ENCODE results near the gene ZNF236. TPM values are rescaled to one million over a fixed set of nuclear protein-coding genes. Genes with fewer than 3 reads are reported as not detected.

The ZNF236 gene
- total and polyA plus RNA-seq, 4 donors = 0.83 to 8.2 (median 5.0) TPM

- TF ChIP-seq ATF3 (IDR thresholded peaks at IDR 0.05) = no peak
- no peak for TF ChIP-seq TAF1 (conservative IDR thresholded peaks at IDR 0.05)
- TF ChIP-seq FOXA2 (IDR thresholded peaks at IDR 0.05) = no peak
- TF ChIP-seq FOXA1 (IDR thresholded peaks at IDR 0.05) = no peak
- TF ChIP-seq HNF4G (IDR thresholded peaks at IDR 0.05) = no peak
- no peak for TF ChIP-seq EGR1 (IDR thresholded peaks at IDR 0.05; ENCODE audit: low read depth in 2 of 2)
- TF ChIP-seq HNF4A (conservative IDR thresholded peaks at IDR 0.05) = no peak
- TF ChIP-seq JUND (IDR thresholded peaks at IDR 0.05) = no peak
- no peak for TF ChIP-seq YY1 (IDR thresholded peaks at IDR 0.05)
- no peak for TF ChIP-seq RAD21 (IDR thresholded peaks at IDR 0.05)
- TF ChIP-seq, protein P1, sequence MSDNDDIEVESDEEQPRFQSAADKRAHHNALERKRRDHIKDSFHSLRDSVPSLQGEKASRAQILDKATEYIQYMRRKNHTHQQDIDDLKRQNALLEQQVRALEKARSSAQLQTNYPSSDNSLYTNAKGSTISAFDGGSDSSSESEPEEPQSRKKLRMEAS (IDR thresholded peaks at IDR 0.05) = no peak
- no peak for TF ChIP-seq RXRA (IDR thresholded peaks at IDR 0.05)
- TF ChIP-seq GABPA (IDR thresholded peaks at IDR 0.05 in 1 of 2, conservative IDR thresholded peaks at IDR 0.05 in 1 of 2) = no peak
- TF ChIP-seq NR2F2 (IDR thresholded peaks at IDR 0.05) = no peak
- TF ChIP-seq REST (IDR thresholded peaks at IDR 0.05) = no peak
- no peak for TF ChIP-seq CTCF (IDR thresholded peaks at IDR 0.05; ENCODE audit: low read depth, low read length, missing input control)
- Histone ChIP-seq H3K27ac (ENCODE audit: low read depth in 1 of 2, low read length in 2 of 2) (no peak overlapping the region), H3K4me1 (ENCODE audit: control insufficient read depth in 4 of 4, insufficient read depth in 4 of 4, low read length in 3 of 4) (peaks cover 2 to 11% (median 10%) of the 10 kb centered on the region in 4 donors), H3K9me3 (ENCODE audit: control insufficient read depth in 4 of 4, low read length in 3 of 4) (no peaks in the 10 kb centered on the region), H3K9ac (ENCODE audit: low read depth in 1 of 2, low read length in 2 of 2) (no peak overlapping the region), H3K4me3 (ENCODE audit: low read depth in 1 of 3, low read length in 3 of 3) (no peak overlapping the region), H3K36me3 (ENCODE audit: control insufficient read depth in 4 of 4, insufficient read depth in 3 of 4, low read depth in 1 of 4, low read length in 3 of 4) (no peaks in the 10 kb centered on the region), H3K27me3 (ENCODE audit: control insufficient read depth in 4 of 4, insufficient read depth in 4 of 4, low read length in 3 of 4) (no peaks in the 10 kb centered on the region)
- WGBS = 85% methylated on average over 14 of the region's 14 CpGs
- peak; percentile 30 for DNase-seq (ENCODE audit: low spot score)
Observed at GRCh38 chr18:76977108-76977621, 154.8 kb downstream of the ZNF236 start.

GRCh38 chr18:76977684-76978232 lies 155.4 kb downstream of the ZNF236 start:
- TF ChIP-seq EGR1 (IDR thresholded peaks at IDR 0.05; ENCODE audit: low read depth in 2 of 2) (no peak), REST (IDR thresholded peaks at IDR 0.05) (no peak), FOXA2 (IDR thresholded peaks at IDR 0.05) (no peak), JUND (IDR thresholded peaks at IDR 0.05) (no peak), HNF4G (IDR thresholded peaks at IDR 0.05) (no peak), YY1 (IDR thresholded peaks at IDR 0.05) (no peak)
- TF ChIP-seq, protein P2, sequence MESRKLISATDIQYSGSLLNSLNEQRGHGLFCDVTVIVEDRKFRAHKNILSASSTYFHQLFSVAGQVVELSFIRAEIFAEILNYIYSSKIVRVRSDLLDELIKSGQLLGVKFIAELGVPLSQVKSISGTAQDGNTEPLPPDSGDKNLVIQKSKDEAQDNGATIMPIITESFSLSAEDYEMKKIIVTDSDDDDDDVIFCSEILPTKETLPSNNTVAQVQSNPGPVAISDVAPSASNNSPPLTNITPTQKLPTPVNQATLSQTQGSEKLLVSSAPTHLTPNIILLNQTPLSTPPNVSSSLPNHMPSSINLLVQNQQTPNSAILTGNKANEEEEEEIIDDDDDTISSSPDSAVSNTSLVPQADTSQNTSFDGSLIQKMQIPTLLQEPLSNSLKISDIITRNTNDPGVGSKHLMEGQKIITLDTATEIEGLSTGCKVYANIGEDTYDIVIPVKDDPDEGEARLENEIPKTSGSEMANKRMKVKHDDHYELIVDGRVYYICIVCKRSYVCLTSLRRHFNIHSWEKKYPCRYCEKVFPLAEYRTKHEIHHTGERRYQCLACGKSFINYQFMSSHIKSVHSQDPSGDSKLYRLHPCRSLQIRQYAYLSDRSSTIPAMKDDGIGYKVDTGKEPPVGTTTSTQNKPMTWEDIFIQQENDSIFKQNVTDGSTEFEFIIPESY (IDR thresholded peaks at IDR 0.05) = no peak
- H3K9me3 ChIP-seq (ENCODE audit: control insufficient read depth in 4 of 4, low read length in 3 of 4) = no peaks in the 10 kb centered on the region
- no peak overlapping the region for H3K4me3 ChIP-seq (ENCODE audit: low read depth in 1 of 3, low read length in 3 of 3)
- H3K9ac ChIP-seq (ENCODE audit: low read depth in 1 of 2, low read length in 2 of 2) = no peak overlapping the region
- H3K36me3 ChIP-seq (ENCODE audit: control insufficient read depth in 4 of 4, insufficient read depth in 3 of 4, low read depth in 1 of 4, low read length in 3 of 4) = no peaks in the 10 kb centered on the region
- no peaks in the 10 kb centered on the region for H3K27me3 ChIP-seq (ENCODE audit: control insufficient read depth in 4 of 4, insufficient read depth in 4 of 4, low read length in 3 of 4)
- DNase-seq (ENCODE audit: low spot score) = peak; percentile 17
- WGBS = 83% methylated on average over 11 of the region's 11 CpGs
- H3K4me1 ChIP-seq (ENCODE audit: control insufficient read depth in 4 of 4, insufficient read depth in 4 of 4, low read length in 3 of 4) = peaks cover 2 to 16% (median 16%) of the 10 kb centered on the region in 4 donors
- H3K27ac ChIP-seq (ENCODE audit: low read depth in 1 of 2, low read length in 2 of 2) = no peak overlapping the region

Data from liver (tissue), 9 donors.